ENCODE data around the gene CEBPG.

The CEBPG gene

DNA sequence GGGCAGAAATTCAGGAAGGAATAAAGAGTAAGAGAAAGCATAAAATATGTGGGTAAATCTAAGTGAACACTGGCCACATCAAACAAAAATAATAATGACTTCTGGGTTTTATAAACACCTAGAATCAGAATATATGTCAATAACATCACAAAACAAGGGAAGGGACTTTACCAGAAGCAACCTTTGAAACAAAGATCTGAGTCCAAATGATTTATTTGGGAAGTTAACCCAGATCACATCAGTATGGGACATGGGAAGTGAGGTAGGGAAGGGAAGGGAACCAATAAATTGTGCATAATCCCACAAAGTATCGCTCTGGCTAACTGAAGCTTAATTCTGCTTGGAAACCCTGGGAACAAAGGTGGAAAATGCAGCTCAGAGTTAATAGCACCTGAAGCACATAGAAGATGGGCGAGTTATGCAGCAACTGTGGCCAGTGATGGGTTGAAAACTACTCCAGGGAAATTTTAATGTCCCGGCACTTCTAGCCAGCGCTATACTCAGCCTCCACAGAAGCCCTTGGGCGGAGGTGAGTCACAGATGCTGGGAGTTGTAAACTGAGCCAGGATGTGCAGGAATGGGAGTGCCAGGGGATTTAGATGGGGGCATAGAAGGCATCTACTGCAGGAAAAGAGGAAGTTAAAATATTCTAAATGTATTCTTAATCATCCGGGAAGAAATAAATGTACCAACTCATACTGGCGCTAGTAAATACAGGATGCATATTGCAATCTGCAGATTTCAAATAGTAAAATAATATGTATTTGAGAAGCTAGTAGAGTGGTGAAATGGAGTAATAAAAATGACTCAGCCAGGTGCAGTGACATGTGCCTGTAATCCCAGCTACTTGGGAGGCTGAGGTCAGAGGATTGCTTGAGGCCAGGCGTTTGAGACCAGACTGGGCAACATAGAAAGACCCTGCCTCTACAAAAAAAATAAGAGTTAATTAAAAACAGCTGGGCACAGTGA, 34.2 kb upstream of the CEBPG start:
- H3K4me3 ChIP-seq (ENCODE audit: low read length in 2 of 2): no peak overlapping the region
- H3K27me3 ChIP-seq (ENCODE audit: control insufficient read depth in 2 of 2, insufficient read depth in 2 of 2, low read length in 2 of 2): no peaks in the 10 kb centered on the region
- no peaks in the 10 kb centered on the region for H3K9me3 ChIP-seq (ENCODE audit: control insufficient read depth in 2 of 2, low read length in 2 of 2)
- H3K27ac ChIP-seq (ENCODE audit: low read depth in 2 of 2, low read length in 2 of 2): no peak overlapping the region
- H3K9ac ChIP-seq (ENCODE audit: low read depth in 1 of 2, low read length in 2 of 2): no peak overlapping the region
- H3K36me3 ChIP-seq (ENCODE audit: control insufficient read depth in 2 of 2, insufficient read depth in 2 of 2, low read length in 2 of 2): no peaks in the 10 kb centered on the region
- no peaks in the 10 kb centered on the region for H3K4me1 ChIP-seq (ENCODE audit: control insufficient read depth in 2 of 2, insufficient read depth in 2 of 2, low read length in 2 of 2)

DNA sequence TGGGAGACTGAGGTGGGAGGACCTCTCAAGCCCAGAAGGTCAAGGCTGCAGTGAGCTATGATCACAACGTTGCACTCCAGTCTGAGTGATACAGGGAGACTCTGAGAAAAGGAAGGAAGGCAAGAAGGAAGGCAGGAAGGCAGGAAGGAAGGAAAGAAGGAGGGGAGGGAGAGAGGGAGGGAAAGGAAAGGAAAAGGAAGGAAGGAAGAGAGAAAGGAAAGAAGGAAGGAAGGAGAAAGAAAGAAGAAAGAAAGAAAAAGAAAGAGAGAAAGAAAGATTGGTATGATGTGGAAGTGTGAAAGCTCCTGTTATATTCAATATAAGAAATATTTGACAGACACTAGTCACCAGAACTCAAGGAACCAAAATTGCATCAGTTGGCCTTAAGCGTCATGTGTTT, 32.5 kb upstream of the CEBPG start:
- Histone ChIP-seq H3K36me3 (ENCODE audit: control insufficient read depth in 2 of 2, insufficient read depth in 2 of 2, low read length in 2 of 2) (no peaks in the 10 kb centered on the region), H3K4me1 (ENCODE audit: control insufficient read depth in 2 of 2, insufficient read depth in 2 of 2, low read length in 2 of 2) (no peaks in the 10 kb centered on the region), H3K9me3 (ENCODE audit: control insufficient read depth in 2 of 2, low read length in 2 of 2) (no peaks in the 10 kb centered on the region), H3K9ac (ENCODE audit: low read depth in 1 of 2, low read length in 2 of 2) (no peak overlapping the region), H3K27me3 (ENCODE audit: control insufficient read depth in 2 of 2, insufficient read depth in 2 of 2, low read length in 2 of 2) (no peaks in the 10 kb centered on the region), H3K27ac (ENCODE audit: low read depth in 2 of 2, low read length in 2 of 2) (no peak overlapping the region), H3K4me3 (ENCODE audit: low read length in 2 of 2) (no peak overlapping the region)

DNA sequence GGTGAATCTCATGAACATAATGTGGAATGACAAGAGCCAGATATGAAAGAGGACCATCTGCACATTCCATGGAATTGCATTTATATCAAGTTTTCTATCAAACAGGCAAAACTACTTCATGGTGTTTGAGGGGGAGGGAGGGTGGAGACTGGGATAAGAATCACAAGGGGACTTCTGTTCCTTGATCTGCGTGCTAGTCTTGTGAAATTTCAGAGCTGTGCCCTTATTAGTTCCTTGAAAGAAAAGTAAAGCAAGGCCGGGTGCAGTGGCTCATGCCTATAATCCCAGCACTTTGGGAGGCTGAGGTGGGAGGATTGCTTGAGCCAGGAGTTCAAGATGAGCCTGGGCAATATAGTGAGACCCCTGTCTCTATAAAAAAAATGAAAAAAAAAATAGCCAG, 30.2 kb upstream of the CEBPG start:
- no peaks in the 10 kb centered on the region for H3K27me3 ChIP-seq (ENCODE audit: control insufficient read depth in 2 of 2, insufficient read depth in 2 of 2, low read length in 2 of 2)
- no peaks in the 10 kb centered on the region for H3K9me3 ChIP-seq (ENCODE audit: control insufficient read depth in 2 of 2, low read length in 2 of 2)
- no peak overlapping the region for H3K27ac ChIP-seq (ENCODE audit: low read depth in 2 of 2, low read length in 2 of 2)
- no peak overlapping the region for H3K4me3 ChIP-seq (ENCODE audit: low read length in 2 of 2)
- H3K9ac ChIP-seq (ENCODE audit: low read depth in 1 of 2, low read length in 2 of 2): no peak overlapping the region
- no peaks in the 10 kb centered on the region for H3K4me1 ChIP-seq (ENCODE audit: control insufficient read depth in 2 of 2, insufficient read depth in 2 of 2, low read length in 2 of 2)
- H3K36me3 ChIP-seq (ENCODE audit: control insufficient read depth in 2 of 2, insufficient read depth in 2 of 2, low read length in 2 of 2): no peaks in the 10 kb centered on the region

DNA sequence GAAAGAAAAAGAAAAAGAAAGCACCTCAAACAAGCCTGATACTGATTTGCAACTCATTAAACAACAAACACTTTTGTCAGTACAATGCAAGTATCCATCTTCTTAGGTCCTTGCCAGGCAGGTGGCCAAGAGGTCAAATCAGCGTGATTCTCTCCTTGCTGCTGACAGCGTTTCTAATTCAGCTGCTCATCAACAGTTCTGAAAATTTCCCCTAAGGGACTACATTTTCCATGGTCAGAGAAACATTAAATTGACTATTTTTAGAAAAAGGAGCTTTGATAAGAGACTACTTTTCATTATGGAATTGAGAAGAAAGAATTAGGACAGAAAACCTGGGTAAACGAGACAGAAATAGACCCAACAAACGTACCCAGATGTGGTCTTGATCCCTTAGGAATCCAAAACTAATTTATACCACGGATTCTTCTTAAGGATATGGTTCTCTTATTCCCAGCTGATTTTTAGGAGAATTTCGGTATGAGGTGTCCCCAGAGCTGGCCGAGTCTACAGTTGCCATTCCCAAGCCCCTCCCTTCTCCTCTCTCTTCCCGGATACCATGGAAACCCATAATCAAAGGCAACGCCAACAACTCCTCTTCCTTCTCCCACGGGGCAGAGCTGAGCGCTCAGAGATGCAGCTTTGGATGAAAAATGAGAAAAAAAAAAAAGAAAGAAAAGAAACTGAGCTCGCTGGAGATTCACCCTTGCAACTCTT, 29.5 kb upstream of the CEBPG start:
- Histone ChIP-seq H3K27ac (ENCODE audit: low read depth in 2 of 2, low read length in 2 of 2) (no peak overlapping the region), H3K4me1 (ENCODE audit: control insufficient read depth in 2 of 2, insufficient read depth in 2 of 2, low read length in 2 of 2) (no peaks in the 10 kb centered on the region), H3K9ac (ENCODE audit: low read depth in 1 of 2, low read length in 2 of 2) (no peak overlapping the region), H3K9me3 (ENCODE audit: control insufficient read depth in 2 of 2, low read length in 2 of 2) (no peaks in the 10 kb centered on the region), H3K36me3 (ENCODE audit: control insufficient read depth in 2 of 2, insufficient read depth in 2 of 2, low read length in 2 of 2) (no peaks in the 10 kb centered on the region), H3K4me3 (ENCODE audit: low read length in 2 of 2) (no peak overlapping the region), H3K27me3 (ENCODE audit: control insufficient read depth in 2 of 2, insufficient read depth in 2 of 2, low read length in 2 of 2) (no peaks in the 10 kb centered on the region)

DNA sequence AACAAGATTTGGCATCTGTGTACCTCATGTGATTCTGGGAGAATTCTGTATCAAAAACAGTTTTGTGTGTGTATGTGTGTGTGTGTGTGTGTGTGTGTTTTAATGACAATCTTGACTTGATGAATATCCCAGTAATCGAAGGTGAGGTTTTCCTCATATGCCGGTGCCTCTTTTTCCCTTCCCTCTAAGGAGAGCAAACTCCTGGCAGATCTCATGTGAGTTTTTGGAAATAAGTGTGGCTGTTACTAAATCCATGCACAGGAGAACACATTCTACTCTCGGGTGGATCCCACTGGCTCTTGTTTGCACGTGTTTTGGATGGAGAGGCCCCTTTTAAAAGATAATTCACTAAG, 29.0 kb upstream of the CEBPG start:
- Histone ChIP-seq H3K27ac (ENCODE audit: low read depth in 2 of 2, low read length in 2 of 2) (no peak overlapping the region), H3K9me3 (ENCODE audit: control insufficient read depth in 2 of 2, low read length in 2 of 2) (no peaks in the 10 kb centered on the region), H3K9ac (ENCODE audit: low read depth in 1 of 2, low read length in 2 of 2) (no peak overlapping the region), H3K4me1 (ENCODE audit: control insufficient read depth in 2 of 2, insufficient read depth in 2 of 2, low read length in 2 of 2) (no peaks in the 10 kb centered on the region), H3K27me3 (ENCODE audit: control insufficient read depth in 2 of 2, insufficient read depth in 2 of 2, low read length in 2 of 2) (no peaks in the 10 kb centered on the region), H3K4me3 (ENCODE audit: low read length in 2 of 2) (no peak overlapping the region), H3K36me3 (ENCODE audit: control insufficient read depth in 2 of 2, insufficient read depth in 2 of 2, low read length in 2 of 2) (no peaks in the 10 kb centered on the region)

DNA sequence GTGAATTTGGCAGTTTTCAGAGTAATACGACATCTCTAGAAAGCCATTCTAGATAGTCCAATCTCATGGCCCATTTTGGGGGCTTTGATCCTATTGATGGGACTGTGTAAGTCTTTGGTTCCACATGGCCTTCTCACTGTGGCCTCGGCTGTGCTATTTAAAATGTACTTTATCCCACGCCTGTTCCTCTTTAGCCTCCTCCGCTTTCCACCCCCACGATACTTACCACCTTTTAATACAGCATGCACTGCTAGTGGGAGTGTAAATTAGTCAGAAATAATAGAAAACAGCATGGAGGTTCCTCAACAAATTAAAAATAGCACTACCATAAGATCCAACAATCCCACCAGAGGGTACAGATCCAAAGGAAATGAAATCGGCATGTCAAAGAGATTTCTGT, 28.3 kb upstream of the CEBPG start:
- Histone ChIP-seq H3K36me3 (ENCODE audit: control insufficient read depth in 2 of 2, insufficient read depth in 2 of 2, low read length in 2 of 2) (no peaks in the 10 kb centered on the region), H3K27me3 (ENCODE audit: control insufficient read depth in 2 of 2, insufficient read depth in 2 of 2, low read length in 2 of 2) (no peaks in the 10 kb centered on the region), H3K27ac (ENCODE audit: low read depth in 2 of 2, low read length in 2 of 2) (no peak overlapping the region), H3K4me3 (ENCODE audit: low read length in 2 of 2) (no peak overlapping the region), H3K9ac (ENCODE audit: low read depth in 1 of 2, low read length in 2 of 2) (no peak overlapping the region), H3K4me1 (ENCODE audit: control insufficient read depth in 2 of 2, insufficient read depth in 2 of 2, low read length in 2 of 2) (no peaks in the 10 kb centered on the region), H3K9me3 (ENCODE audit: control insufficient read depth in 2 of 2, low read length in 2 of 2) (no peaks in the 10 kb centered on the region)

DNA sequence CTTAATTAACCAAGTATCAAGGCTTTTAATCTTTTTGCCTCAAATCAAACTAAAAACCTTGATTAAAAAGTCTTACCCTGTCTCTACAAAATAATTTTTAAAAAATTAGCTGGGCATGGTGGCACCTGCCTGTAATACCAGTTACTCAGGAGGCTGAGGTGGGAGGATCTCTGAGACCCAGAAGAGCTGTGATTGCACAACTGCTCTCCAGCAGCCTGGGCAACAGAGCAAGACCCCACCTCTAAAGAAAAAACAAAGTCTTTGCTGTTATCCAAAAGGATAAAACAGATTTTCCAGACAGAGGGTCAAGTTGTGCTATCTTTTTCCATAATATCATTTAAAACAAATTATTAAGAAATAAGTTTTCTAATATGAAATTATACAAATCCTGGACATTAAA, 26.8 kb upstream of the CEBPG start:
- Histone ChIP-seq H3K27ac (ENCODE audit: low read depth in 2 of 2, low read length in 2 of 2) (no peak overlapping the region), H3K9ac (ENCODE audit: low read depth in 1 of 2, low read length in 2 of 2) (no peak overlapping the region), H3K27me3 (ENCODE audit: control insufficient read depth in 2 of 2, insufficient read depth in 2 of 2, low read length in 2 of 2) (no peaks in the 10 kb centered on the region), H3K4me1 (ENCODE audit: control insufficient read depth in 2 of 2, insufficient read depth in 2 of 2, low read length in 2 of 2) (no peaks in the 10 kb centered on the region), H3K9me3 (ENCODE audit: control insufficient read depth in 2 of 2, low read length in 2 of 2) (no peaks in the 10 kb centered on the region), H3K4me3 (ENCODE audit: low read length in 2 of 2) (no peak overlapping the region), H3K36me3 (ENCODE audit: control insufficient read depth in 2 of 2, insufficient read depth in 2 of 2, low read length in 2 of 2) (no peaks in the 10 kb centered on the region)

DNA sequence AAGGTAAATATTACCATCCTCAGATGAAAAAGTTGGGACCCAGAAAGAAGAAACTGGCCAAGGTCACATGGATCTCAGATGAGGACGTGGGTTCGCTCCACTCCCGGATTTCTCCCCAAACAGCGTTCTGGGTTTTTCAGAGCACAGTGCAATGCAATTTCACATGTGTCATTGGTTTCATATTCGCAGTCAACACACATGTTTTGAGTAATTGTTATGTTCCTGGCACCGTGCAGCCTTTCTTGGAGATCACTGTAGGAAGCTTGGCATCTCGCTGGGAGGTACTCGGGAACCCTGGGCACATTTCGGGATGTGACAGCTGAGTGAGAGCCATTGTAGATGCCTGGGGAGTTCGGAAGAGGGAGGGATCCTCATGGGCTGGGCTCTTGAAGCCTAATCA, 26.2 kb upstream of the CEBPG start:
- Histone ChIP-seq H3K9me3 (ENCODE audit: control insufficient read depth in 2 of 2, low read length in 2 of 2) (no peaks in the 10 kb centered on the region), H3K27ac (ENCODE audit: low read depth in 2 of 2, low read length in 2 of 2) (no peak overlapping the region), H3K4me1 (ENCODE audit: control insufficient read depth in 2 of 2, insufficient read depth in 2 of 2, low read length in 2 of 2) (no peaks in the 10 kb centered on the region), H3K27me3 (ENCODE audit: control insufficient read depth in 2 of 2, insufficient read depth in 2 of 2, low read length in 2 of 2) (no peaks in the 10 kb centered on the region), H3K9ac (ENCODE audit: low read depth in 1 of 2, low read length in 2 of 2) (no peak overlapping the region), H3K4me3 (ENCODE audit: low read length in 2 of 2) (no peak overlapping the region), H3K36me3 (ENCODE audit: control insufficient read depth in 2 of 2, insufficient read depth in 2 of 2, low read length in 2 of 2) (no peaks in the 10 kb centered on the region)

DNA sequence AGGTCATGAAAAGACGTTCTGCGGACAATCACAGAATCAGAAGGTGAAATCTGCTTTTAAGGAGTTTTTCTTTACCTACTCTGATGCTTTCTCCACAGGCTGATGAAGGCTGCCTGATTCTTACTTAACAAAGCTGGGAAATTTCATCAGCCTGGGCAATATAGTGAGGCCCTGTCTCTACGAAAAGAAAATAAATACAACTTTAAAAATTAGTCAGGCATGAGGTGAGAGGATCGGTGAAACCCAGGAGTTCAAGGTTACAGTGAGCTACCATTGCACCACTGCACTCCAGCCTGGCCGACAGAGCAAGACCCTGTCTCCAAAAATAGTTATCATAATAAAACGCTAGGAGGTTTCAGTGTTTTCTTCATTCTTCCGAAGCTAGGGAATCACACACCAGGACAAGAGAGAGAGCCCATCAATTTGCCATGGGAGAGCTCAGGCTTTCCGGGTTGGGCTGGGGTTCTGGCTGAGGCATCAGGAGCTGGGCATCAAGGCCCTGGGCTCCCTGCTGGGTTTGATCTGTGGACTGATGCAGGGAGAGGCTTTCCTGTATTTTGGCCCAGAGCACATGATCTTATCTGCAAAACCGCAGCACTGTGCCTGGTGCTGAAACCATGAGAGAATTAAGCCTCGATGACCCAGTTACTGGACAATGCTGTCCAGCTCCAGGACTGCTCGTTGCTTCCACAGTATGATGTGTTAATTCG, 25.1 kb upstream of the CEBPG start:
- Histone ChIP-seq H3K4me3 (ENCODE audit: low read length in 2 of 2) (no peak overlapping the region), H3K27ac (ENCODE audit: low read depth in 2 of 2, low read length in 2 of 2) (no peak overlapping the region), H3K9ac (ENCODE audit: low read depth in 1 of 2, low read length in 2 of 2) (no peak overlapping the region), H3K27me3 (ENCODE audit: control insufficient read depth in 2 of 2, insufficient read depth in 2 of 2, low read length in 2 of 2) (no peaks in the 10 kb centered on the region), H3K36me3 (ENCODE audit: control insufficient read depth in 2 of 2, insufficient read depth in 2 of 2, low read length in 2 of 2) (no peaks in the 10 kb centered on the region), H3K9me3 (ENCODE audit: control insufficient read depth in 2 of 2, low read length in 2 of 2) (no peaks in the 10 kb centered on the region), H3K4me1 (ENCODE audit: control insufficient read depth in 2 of 2, insufficient read depth in 2 of 2, low read length in 2 of 2) (no peaks in the 10 kb centered on the region)
